Breast epithelium (tissue), 3 donors: ENCODE results near the gene NAB2.

Experiments
- CTCF ChIP-seq, 3 donors: fragments of 450-650 bp; IDR thresholded peaks; one replicate each; pipeline ENCODE4 v1.5.1; 2016 to 2017; ENCODE audit warnings: antibody characterized with exemption in 3 of 3, mild to moderate bottlenecking in 3 of 3, moderate library complexity in 3 of 3
- POLR2A ChIP-seq: fragments of 450-650 bp; IDR thresholded peaks from one replicate; pipeline ENCODE4 v1.6.1; 2016; ENCODE audit warnings: antibody characterized with exemption, mild to moderate bottlenecking, moderate library complexity

- TF ChIP-seq CTCF (IDR thresholded peaks at IDR 0.05) (no peak), POLR2A (no peak)
These were observed 10.3 kb downstream of the NAB2 start for GRCh38 chr12:57099047-57099714.
